A549 treated with RU486 at 1 μM for 4 hours (cell line): Measurements from ENCODE around the gene ZBTB22. TPM values are rescaled to one million over a fixed set of nuclear protein-coding genes. Genes with fewer than 3 reads are reported as not detected.

Source experiments
- total RNA-seq: library from RNA; stranded (reverse); fragments of 200-300 nt; extraction: Qiagen RNA extraction; gene quantifications from 5 replicates; pipeline ENCODE4 v1.2.3, GENCODE V29; 2022; ENCODE audit warnings: low read depth

Gene ZBTB22
- total RNA-seq = 2.8 to 4.1 TPM (median 3.2 TPM) in 5 replicates

GRCh38 chr6:33317669-33318425 lies at the start of gene ZBTB22:
TSS of gene ZBTB22 (minus strand) at chr6:33317744. CDS start at chr6:33316916, 828 bp downstream.

GRCh38 chr6:33313709-33314514 lies 3.6 kb downstream of the ZBTB22 start, which contains the start of gene TAPBP:
TSS of gene TAPBP (minus strand) at chr6:33314078. CDS start at chr6:33314041, 37 bp downstream.

GRCh38 chr6:33298773-33299236 lies 18.7 kb downstream of the ZBTB22 start, which contains the start of gene RGL2:
TSS of gene RGL2 (minus strand) at chr6:33298942. CDS start at chr6:33298610, 332 bp downstream.

GRCh38 chr6:33288921-33289783 lies 28.4 kb downstream of the ZBTB22 start, which contains the start of the genes PFDN6 and WDR46:
TSS of gene PFDN6 (plus strand) at chr6:33289601. CDS start at chr6:33289857, 256 bp downstream.
TSS of gene WDR46 (minus strand) at chr6:33289239. CDS start at chr6:33289170, 69 bp downstream.

GRCh38 chr6:33276864-33277662 lies 40.5 kb downstream of the ZBTB22 start, which contains the start of gene B3GALT4:
TSS of gene B3GALT4 (plus strand) at chr6:33277123. CDS start at chr6:33277420, 297 bp downstream.

GRCh38 chr6:33271468-33272274 lies 45.9 kb downstream of the ZBTB22 start, which contains the start of the genes RPS18 and VPS52:
TSS of gene RPS18 (plus strand) at chr6:33272075. CDS start at chr6:33272120, 45 bp downstream.
TSS of gene VPS52 (minus strand) at chr6:33271876. CDS start at chr6:33271675, 201 bp downstream.

Other genes starting within 250 kb of the ZBTB22 start
- 0.33 TPM in 1 of 5 replicates, not detected in the others for gene HLA-DPA1, start 244.1 kb downstream of the ZBTB22 start, total RNA-seq
- not detected in 5 replicates for gene HLA-DPB1, start 241.8 kb downstream of the ZBTB22 start, total RNA-seq
- 0.37 to 1.3 TPM (median 0.90 TPM) in 5 replicates for gene COL11A2, start 125.3 kb downstream of the ZBTB22 start, total RNA-seq
- 15.5 to 21.7 TPM (median 20.6 TPM) in 5 replicates for gene RXRB, start 117.1 kb downstream of the ZBTB22 start, total RNA-seq
- gene SLC39A7, start 116.9 kb downstream of the ZBTB22 start, total RNA-seq = 111 to 121 TPM (median 118 TPM) in 5 replicates
- gene HSD17B8, start 113.1 kb downstream of the ZBTB22 start, total RNA-seq = 11.0 to 16.7 TPM (median 15.5 TPM) in 5 replicates
- gene RING1, start 109.2 kb downstream of the ZBTB22 start, total RNA-seq = 19.8 to 28.2 TPM (median 25.6 TPM) in 5 replicates
- 15.8 to 18.0 TPM (median 16.9 TPM) in 5 replicates for gene VPS52, start 45.9 kb downstream of the ZBTB22 start, total RNA-seq
- 2,467 to 2,823 TPM (median 2,760 TPM) in 5 replicates for gene RPS18, start 45.7 kb downstream of the ZBTB22 start, total RNA-seq
- 0.30 to 0.75 TPM (median 0.53 TPM) in 5 replicates for gene B3GALT4, start 40.6 kb downstream of the ZBTB22 start, total RNA-seq
- gene WDR46, start 28.5 kb downstream of the ZBTB22 start, total RNA-seq = 53.2 to 66.0 TPM (median 58.6 TPM) in 5 replicates
- gene PFDN6, start 28.1 kb downstream of the ZBTB22 start, total RNA-seq = 102 to 132 TPM (median 118 TPM) in 5 replicates
- 11.0 to 13.8 TPM (median 13.4 TPM) in 5 replicates for gene RGL2, start 18.8 kb downstream of the ZBTB22 start, total RNA-seq
- 35.9 to 44.9 TPM (median 39.4 TPM) in 5 replicates for gene TAPBP, start 3.7 kb downstream of the ZBTB22 start, total RNA-seq
- gene DAXX, start 5.2 kb upstream of the ZBTB22 start, total RNA-seq = 39.9 to 42.5 TPM (median 41.0 TPM) in 5 replicates
- gene KIFC1, start 74.1 kb upstream of the ZBTB22 start, total RNA-seq = 38.6 to 46.1 TPM (median 44.5 TPM) in 5 replicates
- gene PHF1, start 93.3 kb upstream of the ZBTB22 start, total RNA-seq = 12.7 to 17.4 TPM (median 16.2 TPM) in 5 replicates
- 161 to 229 TPM (median 209 TPM) in 5 replicates for gene CUTA, start 100.4 kb upstream of the ZBTB22 start, total RNA-seq
- gene SYNGAP1, start 102.3 kb upstream of the ZBTB22 start, total RNA-seq = 3.5 to 7.9 TPM (median 4.8 TPM) in 5 replicates
- 10.3 to 12.6 TPM (median 12.2 TPM) in 5 replicates for gene ZBTB9, start 136.8 kb upstream of the ZBTB22 start, total RNA-seq